Measurements from ENCODE around the gene TRERF1.

DNA sequence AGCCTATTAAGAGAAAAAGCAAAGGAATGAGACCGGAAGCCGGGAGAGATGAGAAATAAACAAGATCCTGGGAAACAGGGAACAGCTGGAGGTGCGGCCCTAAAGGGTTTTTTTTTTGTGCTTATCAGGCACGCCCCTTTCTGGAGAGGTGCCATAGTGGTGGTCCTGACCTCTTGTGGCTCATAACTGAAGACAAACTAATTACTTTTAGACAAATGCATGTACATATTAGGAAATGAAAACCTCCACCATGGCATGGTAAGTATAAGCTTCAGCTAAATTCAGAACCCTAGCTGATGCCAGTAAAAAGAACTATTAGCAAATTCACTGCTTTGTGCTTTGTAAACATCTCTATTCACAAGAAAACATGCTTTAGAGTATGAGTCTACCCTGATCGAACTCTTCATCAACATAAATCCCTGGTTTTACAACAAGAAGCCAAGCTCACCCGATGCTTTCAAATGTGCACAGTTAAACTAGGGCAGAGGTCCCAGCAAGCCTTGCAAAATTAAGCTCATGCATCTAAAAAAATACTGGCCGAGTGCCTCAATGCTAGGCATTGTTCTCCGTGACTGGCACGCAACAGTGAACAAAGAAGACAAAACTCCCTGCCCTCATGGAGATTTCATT is 137.7 kb downstream of the TRERF1 start:
- TF ChIP-seq POLR2AphosphoS5 (IDR thresholded peaks at IDR 0.05; ENCODE audit: insufficient read depth in 1 of 2, low read depth in 1 of 2) (no peak), CTCF (IDR thresholded peaks at IDR 0.05) (no peak)
